ENCODE measurements around the gene DCLK2.

The DCLK2 gene

DNA sequence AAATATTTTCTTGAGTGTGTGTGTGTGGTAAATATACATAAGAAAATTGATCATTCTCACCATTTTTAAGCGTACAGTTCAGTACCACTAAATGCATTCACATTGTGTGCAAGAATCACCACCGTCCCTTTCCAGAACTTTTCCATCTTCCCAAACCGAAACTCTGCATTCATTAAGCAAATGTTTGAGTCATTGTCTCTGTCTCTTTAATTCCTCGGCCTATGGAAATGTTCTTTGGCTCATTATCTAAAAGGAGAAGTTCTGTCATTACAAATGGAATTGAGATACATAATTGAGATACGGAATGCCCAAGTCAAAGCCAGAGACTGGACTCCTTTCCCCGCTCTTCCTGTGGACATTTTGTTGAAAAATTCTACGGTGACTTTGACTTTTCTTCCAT, 168.9 kb downstream of the DCLK2 start:
- DNase-seq, result no peak

GRCh38 chr4:150248181-150248580, 169.9 kb downstream of the DCLK2 start:
- no peak for DNase-seq

- no peak for DNase-seq
Observed at GRCh38 chr4:150250293-150250997, 172.2 kb downstream of the DCLK2 start.

GRCh38 chr4:150250998-150251651, 172.9 kb downstream of the DCLK2 start:
- DNase-seq, result no peak

DNA sequence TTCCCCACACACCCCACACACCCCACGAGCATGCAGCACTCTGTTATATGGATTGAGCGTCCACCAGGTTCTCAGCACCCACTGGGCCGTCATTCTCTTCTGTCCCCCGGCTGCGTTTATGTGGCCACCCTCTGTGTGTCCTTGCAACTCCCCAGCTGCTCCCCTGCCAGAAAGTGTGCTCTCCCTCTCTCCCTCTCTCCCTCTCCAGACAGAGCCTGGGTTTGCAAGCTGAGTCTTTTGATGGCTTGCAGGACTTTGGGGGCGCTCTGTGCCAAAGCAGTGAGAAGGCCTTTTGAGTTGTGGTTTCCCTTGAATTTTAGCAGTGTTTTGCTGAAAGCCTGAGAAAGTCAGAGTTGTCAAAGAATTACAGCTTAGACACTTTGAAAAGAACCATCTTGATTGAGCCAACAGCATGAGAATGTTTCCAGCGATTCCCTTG, 173.5 kb downstream of the DCLK2 start:
- DNase-seq, result no peak

DNA sequence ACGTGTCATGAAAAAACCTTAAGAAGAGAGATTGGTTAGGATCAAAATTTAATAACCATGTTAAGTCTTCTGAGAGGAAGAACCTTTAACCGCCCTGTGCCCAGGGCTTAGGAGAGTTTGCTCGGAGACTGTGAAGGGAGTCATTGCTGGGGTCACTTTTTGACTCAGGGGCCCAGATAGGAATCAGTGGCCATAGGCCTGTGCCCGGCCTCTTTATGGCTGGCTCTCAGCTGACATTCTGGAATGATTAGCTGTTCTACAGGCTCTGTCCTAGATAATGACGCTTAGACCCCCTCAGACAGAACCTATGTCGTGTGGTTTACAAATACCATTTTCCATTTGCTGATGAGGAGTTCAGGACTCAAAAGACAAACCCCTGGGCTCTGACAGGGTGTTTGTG, 174.1 kb downstream of the DCLK2 start:
- no peak for DNase-seq

DNA sequence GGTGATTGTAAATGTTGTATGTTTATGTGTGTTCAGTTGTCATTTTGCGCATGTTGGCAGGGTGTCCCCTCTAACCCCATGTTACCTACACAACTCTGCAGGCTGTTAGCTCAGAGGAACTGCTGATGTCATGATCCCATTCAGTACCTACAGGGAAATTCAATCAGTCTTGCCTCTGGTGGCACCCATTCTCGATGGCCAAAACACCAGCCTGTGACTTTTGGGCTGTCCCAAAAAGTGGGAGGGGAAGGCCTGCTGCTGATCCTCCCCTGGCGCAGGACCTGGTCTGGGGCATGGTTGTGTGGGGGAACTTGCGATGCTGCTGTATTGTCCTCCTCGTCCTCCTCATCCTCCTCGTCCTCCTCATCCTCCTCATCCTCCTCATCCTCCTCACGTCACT, 174.5 kb downstream of the DCLK2 start:
- DNase-seq, result no peak

DNA sequence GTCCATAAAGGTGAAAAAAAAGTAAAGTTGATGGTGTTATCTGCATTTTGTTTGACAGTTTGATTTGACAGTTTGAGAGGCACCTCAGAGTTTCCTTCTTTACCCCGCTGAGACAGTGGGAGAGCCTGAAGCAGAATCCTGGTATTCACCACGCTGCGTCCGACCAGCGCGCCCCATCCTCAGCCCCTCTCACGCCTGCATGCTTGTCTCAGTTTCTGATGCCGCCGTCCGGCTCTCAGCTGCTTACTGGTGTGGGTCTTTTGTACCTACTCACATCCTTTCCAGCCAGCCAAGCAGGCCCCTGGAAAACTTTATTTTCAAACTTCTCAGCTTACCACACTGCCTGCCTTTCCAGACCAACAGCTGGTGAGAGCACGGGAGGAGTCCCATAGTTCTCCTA, 175.2 kb downstream of the DCLK2 start:
- DNase-seq, result no peak

GRCh38 chr4:150253965-150254630, 175.9 kb downstream of the DCLK2 start:
- no peak for DNase-seq

DNA sequence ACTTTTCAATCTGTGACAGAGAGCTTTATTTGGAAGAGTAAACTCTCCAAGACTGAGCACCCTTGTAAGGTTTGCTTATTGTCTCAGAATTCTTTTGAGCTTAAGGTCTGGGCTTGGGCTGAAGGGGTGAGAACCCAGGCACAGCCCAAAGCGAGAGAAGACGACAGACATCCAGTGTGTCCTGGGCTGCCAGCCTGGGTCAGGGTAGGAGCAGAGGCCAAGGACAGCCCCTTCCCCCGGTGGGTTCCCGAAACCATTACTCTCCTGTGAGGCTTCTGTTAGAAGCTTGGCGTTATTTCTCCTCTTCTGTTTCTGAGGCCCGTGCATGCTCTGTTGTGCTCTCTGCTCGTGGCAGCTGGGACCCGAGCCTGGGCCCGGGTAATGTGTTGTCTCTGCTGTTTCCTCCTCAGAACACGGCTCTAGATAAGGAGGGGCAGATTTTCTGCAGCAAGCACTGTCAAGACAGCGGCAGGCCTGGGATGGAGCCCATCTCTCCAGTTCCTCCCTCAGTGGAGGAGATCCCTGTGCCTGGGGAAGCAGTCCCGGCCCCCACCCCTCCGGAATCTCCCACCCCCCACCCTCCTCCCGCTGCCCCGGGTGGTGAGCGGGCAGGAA, 177.5 kb downstream of the DCLK2 start:
- no peak for DNase-seq

GRCh38 chr4:150256225-150256620, 178.0 kb downstream of the DCLK2 start:
- DNase-seq, result no peak

DNA sequence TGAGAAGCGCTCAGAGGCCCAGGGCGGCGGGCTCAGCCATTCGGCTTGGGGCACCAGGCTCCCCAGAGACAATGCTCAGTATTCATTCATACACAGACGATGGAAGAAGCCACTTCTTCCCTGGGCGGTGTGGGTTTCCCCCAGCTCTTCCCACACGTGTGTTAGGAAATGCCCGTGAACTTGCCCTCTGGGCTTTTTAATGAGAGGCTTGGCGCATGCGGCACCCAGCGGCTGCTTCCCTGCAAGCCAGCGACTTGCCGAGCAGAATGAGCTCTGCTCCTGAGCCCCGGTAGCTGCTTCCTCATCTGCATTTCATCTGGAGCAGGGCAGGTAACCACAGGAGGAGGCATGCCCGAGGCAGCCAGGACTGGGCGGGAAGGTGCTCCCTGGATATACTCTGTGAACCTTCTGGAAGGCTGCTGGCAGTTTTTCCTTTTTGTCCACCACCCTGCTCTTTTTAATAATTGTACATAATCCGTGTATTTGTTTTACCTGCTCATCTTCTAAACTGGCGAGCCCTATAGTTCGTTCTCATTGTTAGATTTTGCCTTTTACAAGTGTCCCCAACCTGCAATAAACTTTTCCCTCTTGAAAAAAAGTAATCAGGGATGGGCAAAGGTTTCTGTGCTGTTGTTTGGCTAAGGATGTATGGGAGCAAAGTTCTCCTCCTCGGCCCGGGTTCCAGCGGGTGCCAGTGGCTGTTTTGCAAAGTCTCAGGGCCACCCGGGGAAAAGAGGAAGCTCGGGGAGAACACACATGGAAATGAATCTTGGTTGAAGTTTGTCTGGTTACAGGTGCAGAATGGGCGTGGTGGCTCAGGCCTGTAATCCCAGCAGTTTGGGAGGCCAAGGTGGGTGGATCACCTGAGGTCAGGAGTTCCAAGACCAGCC, 178.8 kb downstream of the DCLK2 start:
- DNase-seq, result no peak

DNA sequence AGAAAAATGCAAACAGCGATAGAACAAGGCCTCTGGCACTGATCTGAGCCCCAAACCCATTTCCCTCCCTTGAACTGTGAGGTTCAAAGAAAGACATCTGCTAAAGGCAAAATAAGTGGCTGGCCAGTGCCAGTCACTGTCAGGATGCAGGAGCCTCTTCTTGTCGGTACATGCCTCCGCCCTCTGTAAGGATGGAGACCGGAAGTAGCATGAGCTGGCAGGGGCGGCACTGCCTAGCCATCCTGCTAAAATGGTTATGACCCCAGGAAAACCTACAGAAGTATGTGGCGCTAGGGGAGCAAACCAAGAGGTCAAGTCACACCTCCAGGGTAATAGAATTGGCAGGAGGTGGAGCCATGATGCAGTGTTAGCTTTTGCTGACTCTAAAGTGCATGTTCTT, 180.3 kb downstream of the DCLK2 start:
- no peak for DNase-seq

DNA sequence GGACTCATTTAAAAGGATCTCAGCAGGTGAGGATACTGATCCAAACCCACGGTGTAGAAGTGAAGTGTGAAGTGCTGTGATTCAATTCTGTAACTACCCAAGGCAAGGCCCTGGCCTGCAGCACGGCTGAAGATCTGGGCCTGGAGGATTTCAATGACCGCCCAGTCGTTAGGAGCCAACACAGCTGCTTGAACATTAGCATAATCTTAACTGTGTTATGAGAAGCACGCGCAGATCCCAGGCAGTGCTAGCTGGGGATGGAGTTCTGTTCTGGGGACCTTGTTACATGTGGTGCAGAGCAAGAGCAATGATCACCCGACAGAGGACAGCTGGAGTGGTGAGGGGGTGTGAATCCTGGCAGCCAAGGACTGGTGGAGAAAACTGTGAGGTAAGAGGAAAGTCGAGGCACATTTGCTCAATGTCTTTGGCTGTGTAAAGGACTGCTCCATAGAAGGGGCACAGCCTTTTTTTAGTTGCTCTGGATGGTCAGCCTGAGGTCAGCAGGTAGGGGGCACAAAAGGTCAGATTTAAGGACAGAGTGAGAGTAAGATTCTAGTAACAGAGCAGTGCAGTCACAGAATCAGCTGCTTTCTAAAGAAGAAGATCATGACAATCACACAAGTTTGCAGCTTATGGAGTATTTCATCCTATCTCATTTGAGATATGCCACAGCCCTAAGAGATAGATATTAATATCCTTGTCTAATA, 181.8 kb downstream of the DCLK2 start:
- DNase-seq, result no peak

DNA sequence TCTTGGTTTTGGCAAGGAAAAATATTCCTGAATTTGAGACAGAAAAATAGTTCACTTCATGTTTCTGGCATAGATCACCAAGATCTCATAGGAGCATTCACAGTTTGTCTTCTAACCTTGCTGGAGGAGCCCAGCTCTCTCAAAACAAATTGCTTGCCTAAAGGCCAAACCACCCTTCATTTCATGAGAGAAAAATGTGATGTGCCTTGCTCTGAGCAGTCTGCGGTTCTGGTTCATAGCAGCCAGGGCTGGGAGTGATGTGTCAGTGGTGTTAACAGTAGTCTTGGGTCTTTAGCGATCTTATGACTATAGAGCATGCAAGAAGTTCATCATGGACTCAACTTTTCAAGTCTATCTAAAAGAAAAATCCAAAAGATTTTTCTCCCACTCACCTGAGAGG, 183.3 kb downstream of the DCLK2 start:
- no peak for DNase-seq

- DNase-seq, result no peak
Observed at GRCh38 chr4:150262611-150263010, 184.4 kb downstream of the DCLK2 start.

DNA sequence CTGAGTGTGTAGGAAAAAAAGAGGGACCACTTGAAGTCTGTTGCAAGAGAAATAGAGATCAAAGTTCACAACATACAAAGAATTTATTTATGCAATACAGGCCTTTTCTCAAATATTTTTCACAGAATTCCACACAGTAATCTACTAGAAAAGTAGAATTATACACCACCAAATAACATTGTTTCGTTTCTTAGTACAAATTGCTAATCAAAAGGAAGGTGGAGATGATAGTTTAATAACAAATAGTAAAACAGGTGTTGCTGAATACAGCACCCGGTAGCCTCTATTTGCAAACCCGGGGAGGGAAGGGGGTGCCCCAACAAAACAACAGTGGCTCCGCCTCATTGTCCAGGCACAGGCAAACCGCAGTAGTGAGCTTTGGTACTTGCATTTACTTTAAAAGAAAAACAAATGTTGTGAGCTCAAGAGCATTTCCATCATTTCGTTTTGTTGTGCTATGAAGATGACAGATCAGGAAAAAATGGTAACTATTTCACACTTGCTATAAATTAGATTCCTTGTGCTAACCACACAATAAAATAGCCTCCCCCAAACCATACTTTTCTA, 186.4 kb downstream of the DCLK2 start:
- no peak for DNase-seq

DNA sequence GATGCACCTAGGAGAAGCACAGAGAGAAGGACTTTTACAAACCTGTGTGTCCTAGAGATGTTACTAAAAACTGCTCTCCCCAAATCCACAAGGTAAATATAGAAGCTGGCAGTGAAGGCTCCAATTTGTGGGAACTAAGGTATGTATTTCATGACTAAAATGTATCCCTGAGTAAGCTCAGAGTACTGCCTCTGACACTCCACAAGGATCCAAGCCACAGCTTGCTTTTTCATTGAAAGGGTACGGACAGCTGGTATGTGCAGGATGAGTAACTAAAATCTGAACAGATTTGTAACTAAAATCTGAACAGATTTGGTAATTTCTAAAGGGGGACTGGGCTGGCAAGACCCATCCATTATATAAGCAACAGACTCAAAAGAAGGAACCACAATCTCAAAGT, 187.6 kb downstream of the DCLK2 start:
- no peak for DNase-seq

- no peak for DNase-seq
Observed at GRCh38 chr4:150268444-150268843, 190.2 kb downstream of the DCLK2 start.

GRCh38 chr4:150278206-150278605, 200.0 kb downstream of the DCLK2 start:
- DNase-seq, result no peak

DNA sequence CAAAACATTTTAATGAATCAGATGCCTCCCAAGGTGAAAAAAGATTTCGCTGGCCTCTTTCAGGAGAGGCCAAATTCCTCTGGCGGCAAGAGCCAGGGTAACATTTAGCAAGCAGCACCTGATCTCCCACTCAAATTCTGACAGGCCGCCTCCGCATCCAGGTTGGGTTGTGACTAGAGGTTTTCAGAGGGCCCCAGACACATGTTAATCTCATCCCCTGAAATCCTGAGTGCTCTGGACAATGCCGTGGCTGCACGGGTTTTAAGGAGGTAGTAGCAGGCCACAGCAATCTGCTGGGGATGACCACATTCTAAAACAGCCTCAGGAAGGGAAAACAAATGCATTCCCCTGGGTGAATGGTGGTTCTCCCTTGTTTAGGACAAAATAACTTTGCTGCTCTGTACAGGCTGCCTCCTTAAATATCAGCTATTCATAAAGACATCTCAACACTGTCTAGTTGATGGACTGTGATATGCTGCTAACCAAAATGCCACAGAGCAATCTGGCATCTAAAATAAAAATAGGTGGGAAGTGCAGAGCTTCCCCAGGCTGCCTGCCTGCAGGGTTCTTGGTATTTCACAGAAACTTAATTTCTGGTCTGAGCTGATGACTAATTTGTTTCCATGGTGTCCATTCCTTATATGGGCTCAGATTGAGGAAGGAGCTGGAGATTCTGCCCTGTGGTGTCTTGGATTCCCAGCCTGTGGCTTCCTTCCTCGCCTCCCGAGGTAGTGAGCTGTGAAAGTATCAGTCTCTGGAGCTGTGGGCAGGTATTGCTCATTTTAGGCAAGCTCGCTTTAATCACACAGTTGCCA, 202.0 kb downstream of the DCLK2 start:
- no peak for DNase-seq

Measured in SHP77 (cell line).